NCI-H446 treated with DMSO at 0.1 percent for 48 hours (cell line): ENCODE measurements around the gene TBC1D8.
"Not testable (repeated sequence)": the region's sequence is repeated elsewhere in the genome, so short reads cannot be mapped to it uniquely, and the experiment has no call there.

Experiments used
- DNase-seq: peaks from one replicate; lab custom pipeline; 2025; lab: John Stamatoyannopoulos, UW

The TBC1D8 gene

GRCh38 chr2:101151146-101151858 lies at the start of gene TBC1D8:
Gene TBC1D8 (minus strand): TSS chr2:101151382. CDS start chr2:101151253, 129 bp downstream.
- peak; percentile 46 for DNase-seq

- no peak for DNase-seq
These were observed 49.5 kb upstream of the TBC1D8 start for GRCh38 chr2:101200676-101201075.

GRCh38 chr2:101199251-101199791 lies 48.1 kb upstream of the TBC1D8 start:
- no peak for DNase-seq

GRCh38 chr2:101197814-101198213 lies 46.6 kb upstream of the TBC1D8 start:
- DNase-seq = no peak

- DNase-seq = no peak
These were observed 46.1 kb upstream of the TBC1D8 start for GRCh38 chr2:101197215-101197745.

- DNase-seq = no peak
These were observed 44.9 kb upstream of the TBC1D8 start for GRCh38 chr2:101195871-101196661.

- DNase-seq = no peak
These were observed 41.9 kb upstream of the TBC1D8 start for GRCh38 chr2:101193033-101193626.

GRCh38 chr2:101190747-101191516 lies 39.8 kb upstream of the TBC1D8 start:
- DNase-seq = no peak

- DNase-seq = no peak
These were observed 37.7 kb upstream of the TBC1D8 start for GRCh38 chr2:101188683-101189405.

GRCh38 chr2:101187131-101187530 lies 35.9 kb upstream of the TBC1D8 start:
- no peak for DNase-seq

- DNase-seq = no peak
These were observed 34.5 kb upstream of the TBC1D8 start for GRCh38 chr2:101185656-101186055.

GRCh38 chr2:101185085-101185484 lies 33.9 kb upstream of the TBC1D8 start:
- no peak for DNase-seq

- no peak for DNase-seq
These were observed 28.8 kb upstream of the TBC1D8 start for GRCh38 chr2:101179982-101180381.

- no peak for DNase-seq
These were observed 25.6 kb upstream of the TBC1D8 start for GRCh38 chr2:101176803-101177202.

- no peak for DNase-seq
These were observed 24.8 kb upstream of the TBC1D8 start for GRCh38 chr2:101175991-101176390.

- no peak for DNase-seq
These were observed 22.6 kb upstream of the TBC1D8 start for GRCh38 chr2:101173707-101174295.

- not testable (repeated sequence) for DNase-seq
These were observed 18.6 kb upstream of the TBC1D8 start for GRCh38 chr2:101169822-101170221.

- no peak for DNase-seq
These were observed 17.5 kb upstream of the TBC1D8 start for GRCh38 chr2:101168706-101169105.

GRCh38 chr2:101167532-101167931 lies 16.4 kb upstream of the TBC1D8 start:
- DNase-seq = not testable (repeated sequence)

- no peak for DNase-seq
These were observed 12.8 kb upstream of the TBC1D8 start for GRCh38 chr2:101164021-101164420.
